Thymus (tissue), 11 donors: ENCODE measurements around the gene P2RX2. TPM values are rescaled to one million over a fixed set of nuclear protein-coding genes. Genes with fewer than 3 reads are reported as not detected.
A peak's percentile ranks its signal among the peaks of the same experiment; 100 is the strongest.

ENCODE experiments used
- DNase-seq, 9 donors: peaks; one replicate each; pipeline ENCODE4 v3.0.0-alpha.2; 2013; ENCODE audit warnings: low spot score in 9 of 9, low read depth in 6 of 9, missing footprints in 1 of 9
- H3K27ac ChIP-seq, 2 donors: one replicate each; pipeline ENCODE4 v1.5.1; 2013; ENCODE audit warnings: control low read depth in 1 of 2, low read depth in 1 of 2, low read length in 1 of 2, mild to moderate bottlenecking in 1 of 2, moderate library complexity in 1 of 2
- H3K27me3 ChIP-seq, 2 donors: one replicate each; pipeline ENCODE4 v1.5.1; 2013; ENCODE audit warnings: low read length in 1 of 2; ENCODE audit not compliant: control insufficient read depth in 2 of 2, insufficient read depth in 1 of 2
- H3K36me3 ChIP-seq, 2 donors: one replicate each; pipeline ENCODE4 v1.5.1; 2013; ENCODE audit warnings: low read length in 1 of 2, mild to moderate bottlenecking in 1 of 2, moderate library complexity in 1 of 2; ENCODE audit not compliant: control insufficient read depth in 2 of 2, insufficient read depth in 2 of 2
- H3K4me1 ChIP-seq, 2 donors: one replicate each; pipeline ENCODE4 v1.5.1; 2013; ENCODE audit warnings: low read length in 2 of 2; ENCODE audit not compliant: control insufficient read depth in 2 of 2, insufficient read depth in 2 of 2
- H3K4me3 ChIP-seq, 2 donors: one replicate each; pipeline ENCODE4 v1.5.1; 2013; ENCODE audit warnings: low read length in 2 of 2, control low read depth in 1 of 2, mild to moderate bottlenecking in 1 of 2
- H3K9me3 ChIP-seq, 2 donors: one replicate each; pipeline ENCODE4 v1.5.1; 2013; ENCODE audit warnings: low read length in 1 of 2, mild to moderate bottlenecking in 1 of 2; ENCODE audit not compliant: control insufficient read depth in 2 of 2, insufficient read depth in 1 of 2
- WGBS: extraction: QIAGEN DNeasy Blood & Tissue Kit; methylation state at CpG from one replicate; pipeline ENCODE4 v1.1.7; 2013; 5-methylcytosine and 5-hydroxymethylcytosine counted together
- polyA plus RNA-seq: library from polyadenylated mRNA; stranded (reverse); fragments of 200-250 nt; gene quantifications from one replicate; pipeline ENCODE4 v1.2.3, GENCODE V29; 2013
- total RNA-seq: library from RNA; stranded (reverse); fragments of 120-200 nt; gene quantifications from one replicate; pipeline ENCODE4 v1.2.4, GENCODE V29; 2013
- donor health status: healthy.

Gene P2RX2
- total and polyA plus RNA-seq, 2 donors, result 0.66 to 2.5 TPM

DNA sequence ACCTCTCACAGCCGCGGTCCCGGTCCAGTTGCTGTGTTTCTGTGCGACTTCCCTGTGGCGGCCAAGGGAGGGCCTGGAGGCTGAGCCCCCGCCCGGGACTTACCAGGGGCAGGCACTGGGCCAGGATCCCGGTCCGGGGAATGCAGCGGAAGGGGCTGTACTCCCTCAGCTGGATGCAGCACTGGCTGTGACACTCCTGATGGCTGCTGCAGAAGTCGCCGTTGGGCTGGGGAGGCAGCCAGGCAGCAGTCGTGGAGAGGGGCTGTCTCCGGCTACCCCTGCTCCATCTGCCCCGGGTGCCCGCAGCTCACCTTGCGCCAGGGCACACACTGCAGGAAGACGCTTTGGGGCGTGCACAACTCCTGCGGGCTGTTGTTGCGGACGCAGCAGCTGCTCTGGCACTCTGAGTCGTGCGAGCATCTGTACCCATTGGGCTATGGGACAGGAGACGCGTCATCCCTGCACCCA lies 14.4 kb upstream of the P2RX2 start:
- peaks cover 0 to 1% of the 10 kb centered on the region in 2 donors for H3K9me3 ChIP-seq
- H3K27me3 ChIP-seq, result peaks cover 25 to 93% of the 10 kb centered on the region in 2 donors
- H3K4me3 ChIP-seq, result peak overlapping the region in 1 of 2 donors; percentile 15
- no peaks in the 10 kb centered on the region for H3K36me3 ChIP-seq
- 60% methylated on average over 26 of the region's 26 CpGs for WGBS
- DNase-seq, result no peak
- H3K4me1 ChIP-seq, result peaks cover 0 to 11% of the 10 kb centered on the region in 2 donors
- H3K27ac ChIP-seq, result peak overlapping the region in 1 of 2 donors; percentile 26

DNA sequence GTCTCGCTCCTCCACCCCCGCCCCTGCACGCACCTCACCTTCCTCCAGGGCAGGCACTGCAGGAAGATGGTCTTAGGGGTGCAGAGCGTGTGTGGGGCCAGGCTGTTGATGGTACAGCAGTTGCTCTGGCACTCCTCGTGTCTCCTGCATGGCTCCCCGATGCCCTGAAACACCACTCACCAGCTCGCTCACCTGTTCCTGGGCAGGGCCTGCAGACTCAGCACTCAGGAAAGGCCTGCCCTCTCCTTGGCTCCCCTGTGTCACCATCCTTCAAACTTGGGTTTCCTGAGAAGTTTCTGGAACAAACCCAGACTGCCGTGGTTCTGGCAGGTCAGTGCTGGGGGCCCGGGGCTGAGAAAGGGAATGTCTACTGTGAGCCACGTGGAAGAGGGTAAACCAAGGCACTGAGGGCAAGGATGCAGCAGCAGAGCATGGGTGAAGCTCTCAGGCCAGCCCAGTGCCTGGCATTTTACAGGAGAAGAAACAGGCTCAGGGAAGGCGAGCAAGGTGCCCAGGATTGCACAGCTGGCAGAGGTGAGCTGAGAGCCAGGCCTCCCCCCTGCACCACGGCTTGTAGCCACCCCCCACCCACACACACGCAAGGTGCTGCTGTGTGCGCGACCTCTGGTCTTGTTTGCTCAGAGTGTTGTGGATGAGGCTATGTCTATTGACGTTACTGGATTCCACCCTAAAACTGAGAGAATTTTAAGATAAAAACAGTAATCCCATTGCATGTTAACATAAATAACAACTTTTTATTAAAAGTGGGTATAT lies 13.7 kb upstream of the P2RX2 start:
- 76% methylated on average over 16 of the region's 16 CpGs for WGBS
- Histone ChIP-seq H3K36me3 (no peaks in the 10 kb centered on the region), H3K4me1 (peaks cover 0 to 11% of the 10 kb centered on the region in 2 donors), H3K9me3 (peaks cover 0 to 1% of the 10 kb centered on the region in 2 donors), H3K27me3 (peaks cover 27 to 96% of the 10 kb centered on the region in 2 donors), H3K27ac (no peak overlapping the region), H3K4me3 (no peak overlapping the region)
- no peak for DNase-seq

DNA sequence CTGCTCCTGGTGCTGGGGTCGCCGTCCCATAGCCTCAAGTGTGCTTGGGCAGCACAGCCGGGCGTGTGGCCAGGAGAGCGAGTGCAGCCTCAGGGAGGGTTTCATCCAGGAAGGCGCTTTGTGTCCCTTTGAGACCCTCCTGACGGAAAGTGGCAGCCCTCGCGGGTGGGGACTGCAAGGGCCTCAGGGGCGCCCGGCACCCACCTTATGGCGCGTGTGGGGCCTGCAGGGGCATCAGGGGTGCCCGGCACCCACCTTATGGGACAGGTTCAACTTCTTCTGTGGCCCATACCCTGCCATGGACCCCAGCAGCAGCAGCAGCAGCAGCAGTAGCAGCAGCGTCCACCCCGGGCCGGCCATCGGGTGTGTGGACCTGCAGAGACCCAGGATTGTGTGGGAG lies 12.7 kb upstream of the P2RX2 start:
- H3K27me3 ChIP-seq, result peaks cover 32 to 96% of the 10 kb centered on the region in 2 donors
- H3K36me3 ChIP-seq, result no peaks in the 10 kb centered on the region
- 91% methylated on average over 18 of the region's 18 CpGs for WGBS
- H3K9me3 ChIP-seq, result peaks cover 2% of the 10 kb centered on the region in 2 donors
- no peak for DNase-seq
- peaks cover 0 to 1% of the 10 kb centered on the region in 2 donors for H3K4me1 ChIP-seq
- H3K27ac ChIP-seq, result no peak overlapping the region
- no peak overlapping the region for H3K4me3 ChIP-seq

DNA sequence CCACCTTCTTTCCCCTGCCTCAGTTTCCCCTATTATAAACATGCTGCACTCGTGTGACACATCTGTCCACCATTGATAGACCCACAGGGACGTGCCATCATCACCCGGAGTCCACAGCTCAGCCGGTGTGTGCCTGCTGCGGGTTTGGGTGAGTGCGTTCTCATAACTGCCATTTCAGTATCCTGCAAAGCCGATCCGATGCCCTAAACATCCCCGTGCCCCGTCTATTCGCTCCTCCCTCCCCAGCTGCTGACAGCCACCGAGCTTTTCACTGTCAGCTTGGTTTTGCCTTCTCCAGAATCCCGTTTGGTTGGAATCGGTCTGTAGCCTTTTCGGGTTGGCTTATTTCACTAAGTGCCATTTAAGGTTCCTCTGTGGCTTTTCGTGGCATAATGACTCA lies 12.1 kb upstream of the P2RX2 start:
- Histone ChIP-seq H3K27me3 (peaks cover 28 to 96% of the 10 kb centered on the region in 2 donors), H3K4me1 (no peaks in the 10 kb centered on the region), H3K27ac (no peak overlapping the region), H3K9me3 (peaks cover 3 to 8% of the 10 kb centered on the region in 2 donors), H3K36me3 (no peaks in the 10 kb centered on the region), H3K4me3 (no peak overlapping the region)
- WGBS, result 74% methylated on average over 16 of the region's 16 CpGs
- DNase-seq, result no peak

DNA sequence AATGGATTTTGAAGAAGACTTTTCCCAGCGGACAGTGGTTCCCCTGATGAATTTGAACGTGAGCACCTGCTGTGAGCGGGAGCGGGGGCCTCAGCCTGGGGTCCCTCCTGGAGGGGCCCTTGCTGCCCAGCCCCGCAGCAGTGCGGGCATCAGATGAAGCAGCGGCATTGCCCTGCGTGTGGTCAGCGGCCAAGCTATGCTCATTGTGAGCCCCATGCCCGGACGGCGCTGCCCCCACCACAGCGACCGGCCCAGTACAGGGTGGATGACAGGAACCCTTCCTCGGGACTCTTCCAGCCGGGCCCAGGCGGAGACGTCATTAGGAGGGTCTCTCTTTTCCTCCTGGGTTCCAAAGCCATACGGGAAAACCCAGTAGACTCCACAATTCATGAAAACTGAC lies 11.6 kb upstream of the P2RX2 start:
- peaks cover 28 to 96% of the 10 kb centered on the region in 2 donors for H3K27me3 ChIP-seq
- no peak for DNase-seq
- 91% methylated on average over 19 of the region's 19 CpGs for WGBS

DNA sequence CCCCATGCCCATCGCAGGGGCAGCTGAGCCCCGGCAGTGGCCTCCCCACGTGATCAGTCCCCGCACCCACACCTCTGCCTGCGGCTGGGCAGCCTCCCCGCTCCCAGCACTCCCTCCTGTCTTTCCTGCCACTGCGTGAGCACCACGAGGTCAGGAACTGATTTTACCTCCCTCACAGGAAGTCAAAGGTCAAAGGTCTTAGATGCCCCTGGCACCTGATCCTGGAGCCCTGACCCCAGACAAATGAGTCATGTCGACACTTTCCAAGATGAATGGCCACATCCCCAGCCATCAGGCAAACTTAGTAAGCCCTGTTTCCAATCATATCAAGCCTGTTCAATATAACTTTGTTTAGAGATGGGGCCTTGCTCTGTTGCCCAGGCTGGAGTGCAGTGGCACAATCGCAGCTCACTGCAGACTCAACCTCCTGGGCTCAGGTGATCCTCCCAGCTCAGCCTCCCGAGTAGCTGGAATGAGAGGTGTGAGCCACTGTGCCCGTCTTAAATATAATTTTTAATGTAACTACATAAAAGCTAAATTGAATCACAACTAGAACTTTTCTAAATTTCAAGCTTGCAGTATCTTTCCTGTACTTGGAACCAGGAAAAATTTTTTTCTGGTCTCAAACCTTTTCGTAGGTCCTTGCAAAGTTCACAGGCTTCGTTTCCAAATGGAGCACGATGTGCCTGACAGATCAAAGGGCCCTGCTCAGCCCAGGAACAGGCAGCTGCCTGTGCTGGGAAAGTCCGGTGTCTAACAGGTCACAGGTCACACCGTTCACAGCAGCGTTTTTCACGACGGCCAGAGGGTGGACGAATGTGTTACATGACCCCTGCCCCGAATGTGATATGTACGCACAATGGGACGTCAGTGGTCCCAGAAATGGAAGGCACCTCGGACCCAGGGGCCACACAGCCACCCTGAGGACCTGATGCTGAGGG lies 10.1 kb upstream of the P2RX2 start:
- WGBS, result 60% methylated on average over 25 of the region's 25 CpGs
- H3K4me3 ChIP-seq, result no peak overlapping the region
- H3K36me3 ChIP-seq, result no peaks in the 10 kb centered on the region
- DNase-seq, result no peak
- peaks cover 19 to 82% of the 10 kb centered on the region in 2 donors for H3K27me3 ChIP-seq
- H3K27ac ChIP-seq, result no peak overlapping the region
- peaks cover 3 to 14% of the 10 kb centered on the region in 2 donors for H3K9me3 ChIP-seq
- H3K4me1 ChIP-seq, result no peaks in the 10 kb centered on the region

More for the DNA sequence above, 11.6 kb upstream of the P2RX2 start:
- no peak overlapping the region for H3K4me3 ChIP-seq
- no peak overlapping the region for H3K27ac ChIP-seq
- H3K4me1 ChIP-seq, result no peaks in the 10 kb centered on the region
- no peaks in the 10 kb centered on the region for H3K36me3 ChIP-seq
- peaks cover 3 to 12% of the 10 kb centered on the region in 2 donors for H3K9me3 ChIP-seq

DNA sequence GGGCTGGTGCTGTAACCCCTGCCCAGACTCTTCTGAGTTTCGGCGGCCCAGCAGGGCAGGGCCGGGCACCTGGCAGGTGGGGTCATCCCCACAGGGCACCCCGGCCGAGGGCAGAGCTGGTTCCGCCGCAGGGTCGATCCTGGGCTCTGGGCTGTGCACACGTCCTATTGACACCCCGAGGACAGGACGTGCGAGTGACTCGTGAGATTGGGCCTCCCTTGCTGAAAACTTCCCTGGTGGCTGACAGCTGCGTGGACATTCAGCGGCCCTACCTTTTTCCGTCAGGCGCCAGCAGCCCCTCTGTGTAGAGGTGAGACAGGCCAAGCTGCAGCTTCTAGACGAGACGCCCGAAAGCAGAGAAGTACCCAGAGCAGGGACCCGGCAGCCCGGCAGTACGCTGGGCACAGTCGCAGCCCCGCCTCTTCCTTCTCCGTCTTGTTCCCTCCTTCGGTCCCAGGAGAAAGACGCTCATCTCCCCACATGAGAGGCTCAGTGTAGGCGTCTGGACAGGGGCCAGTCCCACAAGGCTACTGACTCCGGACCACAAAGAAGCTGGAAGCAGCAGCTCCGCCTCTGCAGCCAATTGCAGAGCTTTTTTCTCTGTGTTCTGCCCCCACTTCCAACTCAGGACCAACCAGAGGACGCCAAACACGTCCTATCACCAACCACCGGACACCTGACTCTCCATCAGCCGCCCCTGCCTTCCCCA lies 8.4 kb upstream of the P2RX2 start, which contains the start of gene LRCOL1:
Gene LRCOL1 (minus strand): TSS at position 532 of the 709 bp plus-strand sequence. CDS start 4,331 bp downstream, outside the sequence.
- Histone ChIP-seq H3K27ac (no peak within 1 kb of the TSS), H3K4me3 (no peak within 1 kb of the TSS), H3K9me3 (peaks cover 3 to 18% of the 10 kb centered on the region in 2 donors), H3K4me1 (no peaks in the 10 kb centered on the region), H3K27me3 (peaks cover 12 to 66% of the 10 kb centered on the region in 2 donors), H3K36me3 (no peaks in the 10 kb centered on the region)
- 35% methylated on average over 35 of the region's 35 CpGs for WGBS
- DNase-seq, result no peak

DNA sequence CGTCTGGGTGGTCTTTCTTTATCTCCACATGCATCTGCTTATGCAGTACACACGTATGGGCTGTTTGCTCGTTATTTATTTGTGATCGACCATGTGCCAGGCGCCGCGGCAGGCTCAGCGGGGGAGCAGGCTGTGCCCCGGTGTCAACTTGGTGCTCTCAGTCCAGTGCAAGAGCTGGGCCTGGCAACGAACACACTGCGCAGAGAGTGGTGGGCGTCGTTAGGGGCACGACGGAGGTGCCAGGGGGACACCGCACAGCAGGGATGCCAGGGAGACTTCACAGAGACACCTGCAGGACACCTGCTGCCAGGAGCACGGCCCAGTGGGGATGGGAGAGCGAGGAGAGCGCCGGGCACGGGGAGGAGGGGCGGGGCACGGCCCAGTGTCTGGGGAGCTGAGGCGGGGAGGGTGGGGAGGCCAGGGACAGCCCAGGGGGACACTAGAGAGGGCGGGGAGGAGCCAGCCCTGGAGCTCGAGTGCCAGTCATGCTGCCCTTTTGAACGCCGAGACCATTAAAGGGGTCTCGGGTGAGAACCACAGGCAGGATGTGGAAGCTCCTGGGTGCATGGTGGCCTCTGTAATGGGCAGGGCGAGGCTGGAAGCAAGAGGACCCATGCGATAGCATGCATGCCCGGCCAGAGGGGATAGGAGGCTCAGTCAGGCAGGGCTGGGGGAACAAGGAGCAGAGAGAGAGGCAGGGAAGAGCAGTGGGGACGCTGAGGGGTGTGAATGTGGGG lies 7.5 kb upstream of the P2RX2 start:
- Histone ChIP-seq H3K27me3 (peaks cover 12 to 66% of the 10 kb centered on the region in 2 donors), H3K4me1 (no peaks in the 10 kb centered on the region)

More for the DNA sequence above, 7.5 kb upstream of the P2RX2 start:
- Histone ChIP-seq H3K36me3 (no peaks in the 10 kb centered on the region), H3K27ac (no peak overlapping the region), H3K4me3 (no peak overlapping the region), H3K9me3 (peaks cover 3 to 26% of the 10 kb centered on the region in 2 donors)
- 82% methylated on average over 33 of the region's 33 CpGs for WGBS
- no peak for DNase-seq
